Fibroblast of lung (primary cell): Measurements from ENCODE around the gene GCFC2.

Source experiments
- CTCF ChIP-seq, 2 donors: IDR thresholded peaks in 1 of 2; conservative IDR thresholded peaks in 1 of 2; 1 replicate in 1 of 2; 2 replicates in 1 of 2; pipeline ENCODE4 v1.5.1; 2011 to 2012; ENCODE audit warnings: low read length in 2 of 2, control low read depth in 1 of 2, inconsistent platforms in 1 of 2, low read depth in 1 of 2, mild to moderate bottlenecking in 1 of 2
- EZH2 ChIP-seq: IDR thresholded peaks from 2 replicates; pipeline ENCODE4 v1.5.1; 2012; ENCODE audit warnings: low read length, control low read depth, mild to moderate bottlenecking; ENCODE audit errors: missing control alignments

- TF ChIP-seq CTCF (conservative IDR thresholded peaks at IDR 0.05 in 1 of 2, IDR thresholded peaks at IDR 0.05 in 1 of 2; ENCODE audit: low read depth in 1 of 2, low read length in 2 of 2) (no peak), EZH2 (no peak)
Observed at GRCh38 chr2:75637568-75637967, 73.1 kb downstream of the GCFC2 start.
